ENCODE results near the gene TRABD.
"Not testable (repeated sequence)": the region's sequence is repeated elsewhere in the genome, so short reads cannot be mapped to it uniquely, and the experiment has no call there.

Gene TRABD, protein sequence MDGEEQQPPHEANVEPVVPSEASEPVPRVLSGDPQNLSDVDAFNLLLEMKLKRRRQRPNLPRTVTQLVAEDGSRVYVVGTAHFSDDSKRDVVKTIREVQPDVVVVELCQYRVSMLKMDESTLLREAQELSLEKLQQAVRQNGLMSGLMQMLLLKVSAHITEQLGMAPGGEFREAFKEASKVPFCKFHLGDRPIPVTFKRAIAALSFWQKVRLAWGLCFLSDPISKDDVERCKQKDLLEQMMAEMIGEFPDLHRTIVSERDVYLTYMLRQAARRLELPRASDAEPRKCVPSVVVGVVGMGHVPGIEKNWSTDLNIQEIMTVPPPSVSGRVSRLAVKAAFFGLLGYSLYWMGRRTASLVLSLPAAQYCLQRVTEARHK

DNA sequence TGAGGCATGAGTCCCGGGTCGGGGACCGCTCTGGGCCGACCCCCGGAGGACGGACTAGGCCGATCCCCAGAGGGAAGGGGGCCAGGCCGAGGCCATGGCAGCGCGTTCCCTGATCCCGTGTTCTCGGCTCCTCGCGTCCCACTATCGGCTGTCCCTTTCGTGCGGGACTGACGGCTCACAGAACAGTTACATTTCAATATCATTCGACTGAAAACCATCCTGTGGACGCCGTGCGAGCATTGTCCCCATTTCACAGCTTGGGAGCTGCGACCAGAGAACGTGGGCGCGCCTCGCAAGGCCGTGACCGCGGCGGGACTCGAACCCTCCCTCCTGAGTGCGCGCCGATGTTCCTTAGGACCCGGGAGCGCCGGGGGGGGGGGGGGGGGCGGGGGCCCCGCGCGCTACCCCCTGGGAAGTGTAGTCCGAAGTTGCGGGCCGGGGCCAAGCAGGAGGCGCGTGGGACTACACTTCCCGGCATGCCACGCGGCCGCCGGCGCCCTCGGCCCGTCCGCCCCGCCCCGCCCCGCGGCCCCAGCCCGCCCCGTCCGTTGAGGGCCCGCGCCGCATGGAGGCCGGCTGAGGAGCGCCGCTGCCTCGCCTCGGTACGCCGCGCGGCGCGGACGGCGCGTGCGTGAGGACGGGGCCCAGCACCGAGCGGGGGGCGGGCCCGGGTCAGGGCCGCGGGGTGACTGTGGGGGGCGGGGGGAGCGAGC is at the start of gene TRABD:
TRABD (plus strand) TSS at position 539 of the 713 bp plus-strand sequence. CDS start 7,148 bp downstream, outside the sequence.
- DNase-seq: peak; percentile 94

DNA sequence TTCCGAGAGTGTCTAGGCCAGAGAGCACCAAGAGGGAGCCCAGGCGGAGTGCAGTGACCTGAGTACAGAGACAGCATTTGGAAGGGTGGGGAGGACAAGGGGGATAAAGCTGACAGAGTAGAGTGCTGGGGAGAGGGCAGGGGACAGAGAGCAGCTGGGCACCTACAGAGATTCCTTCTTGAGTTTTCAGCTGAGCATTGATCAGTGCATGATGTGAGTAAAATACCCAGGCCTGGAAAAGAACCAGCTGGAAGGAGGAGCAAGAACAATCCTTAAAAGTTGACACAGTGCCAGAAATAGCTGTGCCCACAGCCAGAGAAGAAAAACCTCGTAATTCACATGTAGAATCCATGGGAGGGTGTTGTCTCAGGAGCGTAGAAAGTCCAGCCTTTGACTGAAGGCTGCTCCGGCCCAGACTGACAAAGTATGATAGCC is 49.1 kb upstream of the TRABD start:
- DNase-seq: no peak

DNA sequence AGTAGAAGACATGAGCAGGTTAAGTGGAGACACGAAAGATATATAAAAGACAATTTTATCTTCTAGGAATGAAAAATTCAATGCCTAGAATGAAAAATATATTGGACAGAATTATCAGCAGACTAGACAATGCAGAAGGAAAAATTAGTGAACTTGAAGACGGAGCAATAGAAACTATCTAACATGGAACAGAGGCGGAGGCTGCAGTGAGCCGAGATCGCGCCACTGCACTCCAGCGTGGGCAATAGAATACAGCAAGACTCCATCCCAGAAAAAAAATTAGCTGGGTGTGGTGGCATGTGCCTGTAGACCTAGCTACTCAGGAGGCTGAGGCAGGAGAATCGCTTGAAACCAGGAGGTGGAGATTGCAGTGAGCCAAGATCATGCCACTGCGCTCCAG is 48.4 kb upstream of the TRABD start:
- not testable (repeated sequence) for DNase-seq

DNA sequence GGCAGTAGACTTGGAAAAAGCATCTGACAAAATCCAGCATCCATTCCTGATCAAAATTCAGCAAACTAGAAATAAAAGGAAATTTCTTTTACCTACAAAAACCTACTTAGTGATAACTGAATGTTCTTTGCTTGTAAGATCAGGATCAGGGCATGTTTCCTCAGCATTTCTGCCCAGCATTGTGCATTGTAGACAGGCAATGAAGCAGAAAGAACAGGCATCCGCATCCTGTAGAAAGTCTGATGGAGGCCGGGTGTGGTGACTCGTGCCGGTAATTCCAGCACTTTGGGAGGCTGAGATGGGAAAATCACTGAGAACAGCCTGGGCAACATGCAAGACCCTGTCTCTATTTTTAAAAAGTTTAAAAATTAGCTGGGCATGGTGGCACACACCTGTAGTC is 47.7 kb upstream of the TRABD start:
- no peak for DNase-seq

DNA sequence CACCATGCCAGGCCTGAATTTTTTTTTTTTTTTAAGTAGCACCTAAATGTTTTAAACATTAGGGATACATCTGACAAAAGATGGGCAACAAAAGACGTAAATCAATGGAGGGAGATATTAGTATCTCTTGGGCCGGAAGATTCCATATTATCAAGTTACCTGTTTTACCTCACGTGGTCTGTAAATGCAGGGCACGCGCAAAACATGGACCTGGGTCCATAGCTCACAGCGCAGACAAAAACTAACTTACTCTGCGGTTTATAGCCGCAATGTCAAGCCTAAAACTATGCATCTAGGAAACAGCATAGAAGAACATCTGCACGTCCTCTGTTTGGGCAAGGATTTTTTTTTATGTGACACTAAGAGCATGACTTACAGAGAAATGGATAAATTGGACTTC is 46.7 kb upstream of the TRABD start:
- no peak for DNase-seq

DNA sequence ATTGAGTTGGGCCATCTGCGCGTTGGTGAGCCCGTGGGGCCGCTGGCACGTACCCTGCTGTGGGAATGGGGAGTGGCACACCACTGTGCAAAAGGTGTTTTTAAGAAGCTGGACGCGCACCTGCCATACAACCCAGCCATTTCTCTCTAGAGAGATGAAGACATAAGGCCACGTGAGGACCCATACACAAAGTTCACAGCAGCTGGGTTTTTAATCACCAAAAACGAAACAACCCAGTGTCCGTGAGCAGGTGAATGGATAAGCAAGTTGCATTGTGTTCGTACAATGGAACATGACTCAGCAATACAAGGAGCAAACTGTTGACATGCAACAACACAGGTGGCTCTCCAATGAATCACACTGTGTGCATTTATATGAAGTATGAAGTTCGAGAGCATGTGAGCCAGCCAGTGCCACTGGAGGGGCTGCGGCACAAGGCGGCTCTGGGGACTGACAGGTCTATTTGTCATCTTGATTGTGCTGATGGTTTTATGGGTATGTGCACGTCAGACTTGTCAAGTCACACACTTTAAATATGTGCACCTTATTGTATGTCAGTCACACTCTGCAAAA is 45.8 kb upstream of the TRABD start:
- peak; percentile 95 for DNase-seq

DNA sequence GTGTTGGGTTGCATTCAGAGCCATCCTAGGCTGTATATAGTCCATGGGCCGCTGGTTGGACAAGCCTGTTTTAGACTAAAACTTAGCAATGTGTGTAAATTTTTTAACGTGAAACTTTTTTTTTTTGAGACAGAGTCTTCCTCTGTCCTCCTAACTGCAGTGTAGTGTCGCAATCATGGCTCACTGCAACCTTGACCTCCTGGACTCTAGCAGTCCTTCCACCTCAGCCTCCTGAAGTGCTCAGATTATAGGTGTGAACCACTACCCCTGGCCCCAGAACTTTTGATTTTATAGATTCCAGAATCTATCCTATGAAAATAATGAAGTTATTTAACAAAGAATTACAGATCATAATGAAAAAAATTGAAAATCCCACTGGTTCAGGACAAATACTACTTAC is 45.1 kb upstream of the TRABD start:
- DNase-seq: peak; percentile 50

DNA sequence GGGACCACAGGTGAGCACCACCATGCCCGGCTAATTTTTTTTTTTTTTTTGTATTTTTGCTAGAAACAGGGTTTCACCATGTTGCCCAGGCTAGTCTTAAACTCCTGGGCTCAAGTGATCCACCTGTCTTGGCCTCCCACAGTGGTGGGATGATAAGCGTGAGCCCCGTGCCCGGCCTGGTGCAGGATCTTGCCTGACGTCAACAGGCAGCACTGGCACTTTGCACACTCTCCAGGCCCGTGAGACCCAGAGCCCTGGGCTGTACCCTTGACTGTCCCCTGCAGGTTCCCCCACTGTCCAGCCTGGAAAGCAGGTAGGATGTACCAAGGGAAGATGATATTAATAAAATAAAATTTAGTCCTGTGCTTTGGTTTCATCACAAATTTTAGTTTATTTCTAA is 44.3 kb upstream of the TRABD start:
- DNase-seq: peak; percentile 74

DNA sequence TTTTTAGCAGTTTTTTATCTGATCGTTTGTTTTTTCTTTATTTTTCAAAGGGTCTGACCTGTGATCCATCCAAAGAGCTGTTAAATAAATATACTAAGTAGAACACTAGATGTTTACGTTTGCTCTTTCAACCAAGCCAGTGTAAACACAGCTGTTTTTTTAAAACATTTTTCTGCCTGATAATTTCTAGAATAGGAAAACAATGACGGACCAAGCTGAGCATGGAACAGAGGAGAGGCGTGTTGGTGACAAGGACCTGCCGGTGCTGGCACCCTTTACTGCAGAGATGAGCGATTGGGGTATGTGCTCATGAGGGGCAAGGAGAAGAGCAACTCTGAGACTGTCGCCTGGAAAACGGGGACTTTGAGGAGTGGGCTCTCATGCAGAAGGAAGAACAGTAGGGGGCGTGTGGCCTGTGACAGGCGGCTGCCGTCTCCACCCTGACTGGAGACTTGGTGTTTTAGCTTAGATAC is 43.8 kb upstream of the TRABD start:
- DNase-seq: peak; percentile 88

DNA sequence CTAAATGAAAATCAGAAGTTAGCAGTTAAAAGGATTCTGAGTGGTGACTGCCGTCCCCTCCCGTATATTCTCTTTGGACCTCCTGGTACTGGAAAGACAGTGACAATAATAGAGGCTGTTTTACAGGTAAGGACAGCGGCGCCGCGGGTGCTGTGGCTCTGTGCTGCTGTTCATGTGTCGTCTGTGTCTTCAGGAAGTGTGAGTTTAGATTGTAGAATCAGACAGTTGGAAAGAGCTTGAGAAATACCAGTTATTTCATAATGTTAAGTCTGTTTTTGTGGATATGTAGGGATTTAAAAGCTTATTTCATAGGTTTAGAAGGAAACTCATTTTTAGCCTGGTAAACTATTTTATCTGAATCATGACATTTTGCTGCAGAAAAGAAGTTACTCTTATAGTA is 42.6 kb upstream of the TRABD start:
- DNase-seq: no peak

DNA sequence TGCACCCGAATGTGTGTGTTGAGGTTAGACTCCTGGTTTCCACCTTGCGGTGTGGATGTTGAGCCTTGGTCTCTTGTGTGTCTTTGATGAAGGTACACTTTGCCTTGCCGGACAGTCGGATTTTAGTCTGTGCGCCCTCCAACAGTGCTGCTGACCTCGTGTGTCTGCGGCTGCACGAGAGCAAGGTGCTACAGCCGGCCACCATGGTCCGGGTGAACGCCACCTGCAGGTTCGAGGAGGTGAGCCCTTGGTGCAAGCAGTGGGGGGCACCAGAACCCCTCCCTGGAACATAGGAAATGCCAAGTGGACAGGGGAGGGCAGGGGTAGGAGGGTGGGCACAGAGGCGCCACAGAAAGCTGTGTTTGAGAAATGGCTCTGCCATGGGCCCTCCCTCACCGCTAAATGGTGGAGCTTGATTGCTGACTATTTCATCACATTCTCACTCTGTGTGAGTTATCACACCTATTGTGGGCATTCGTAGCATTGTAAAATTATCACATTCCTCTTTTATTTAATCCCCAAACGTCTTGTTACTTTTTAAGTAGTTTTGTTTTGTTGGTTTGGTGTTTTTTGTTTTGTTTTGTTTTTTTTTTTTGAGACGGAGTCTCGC is 41.6 kb upstream of the TRABD start:
- DNase-seq: no peak

DNA sequence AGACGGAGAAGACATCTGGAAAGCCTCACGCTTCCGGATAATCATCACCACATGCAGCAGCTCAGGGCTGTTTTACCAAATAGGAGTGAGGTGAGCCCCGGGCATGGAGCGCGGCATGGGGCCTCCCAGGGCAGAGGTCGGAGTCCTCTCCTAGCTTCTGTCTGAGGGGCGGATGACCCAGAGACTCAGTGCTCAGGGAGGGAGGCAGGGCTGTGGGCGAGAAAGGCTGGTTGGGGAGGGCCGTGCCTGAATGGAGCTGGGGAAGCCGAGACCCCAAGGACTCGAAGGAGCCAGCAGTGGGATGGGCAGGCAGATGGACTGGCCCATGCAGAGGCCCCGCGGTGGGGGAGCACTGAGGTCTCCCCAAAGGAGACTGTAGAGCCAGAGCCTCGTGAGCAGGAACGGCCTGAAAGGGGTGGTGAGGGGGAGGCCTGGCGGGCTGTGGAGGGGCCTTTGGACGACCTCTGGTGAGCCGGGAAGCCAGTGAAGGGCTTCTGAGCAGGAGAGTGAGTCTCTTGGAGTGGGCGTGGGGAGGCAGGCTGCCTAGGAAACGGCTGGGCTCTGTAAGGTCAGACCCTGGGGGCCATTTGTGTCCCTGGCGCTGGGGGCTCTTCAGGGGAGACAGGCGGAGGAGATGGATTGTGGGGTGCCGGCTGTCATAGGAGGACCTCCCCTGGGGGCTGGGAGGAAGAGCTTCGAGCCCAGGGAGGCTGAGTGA is 39.8 kb upstream of the TRABD start:
- DNase-seq: no peak

DNA sequence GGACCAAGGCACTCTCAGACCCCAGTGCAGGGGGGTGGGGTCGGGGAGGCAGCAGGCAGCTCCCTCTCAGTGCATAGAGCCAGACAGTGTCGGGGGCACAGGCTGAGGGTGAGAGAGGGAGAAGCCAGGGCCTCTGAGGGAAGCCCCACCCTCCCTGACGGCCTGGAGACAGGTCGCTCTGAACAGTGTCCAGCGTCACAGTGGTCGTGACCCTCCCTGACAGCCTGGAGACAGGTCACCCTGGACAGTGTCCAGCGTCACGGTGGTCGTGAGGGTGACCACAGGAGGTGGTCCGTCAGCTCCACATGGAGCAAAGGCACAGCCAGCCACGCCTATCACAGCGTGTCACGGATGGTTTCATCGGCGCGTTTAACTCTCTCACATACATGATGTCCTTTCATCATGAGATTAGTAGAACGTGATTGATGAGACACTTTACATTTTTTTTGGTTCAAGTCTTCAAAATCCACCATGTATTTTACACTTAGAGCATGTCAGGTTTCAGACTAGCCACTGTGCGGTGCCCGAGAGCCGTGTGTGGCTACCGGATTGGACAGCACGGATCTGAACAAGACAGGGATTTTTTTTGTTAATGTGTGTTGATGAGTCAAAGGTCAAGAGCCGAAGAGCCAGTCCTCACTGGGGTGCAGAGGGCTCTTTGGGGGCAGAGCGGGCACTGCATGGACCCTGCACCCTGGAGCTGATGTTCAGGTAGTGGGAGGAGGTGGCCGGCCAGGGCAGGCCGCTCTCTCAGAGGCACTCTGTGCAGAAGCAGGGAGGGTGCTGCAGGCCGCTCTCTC is 39.1 kb upstream of the TRABD start:
- peak; percentile 87 for DNase-seq

DNA sequence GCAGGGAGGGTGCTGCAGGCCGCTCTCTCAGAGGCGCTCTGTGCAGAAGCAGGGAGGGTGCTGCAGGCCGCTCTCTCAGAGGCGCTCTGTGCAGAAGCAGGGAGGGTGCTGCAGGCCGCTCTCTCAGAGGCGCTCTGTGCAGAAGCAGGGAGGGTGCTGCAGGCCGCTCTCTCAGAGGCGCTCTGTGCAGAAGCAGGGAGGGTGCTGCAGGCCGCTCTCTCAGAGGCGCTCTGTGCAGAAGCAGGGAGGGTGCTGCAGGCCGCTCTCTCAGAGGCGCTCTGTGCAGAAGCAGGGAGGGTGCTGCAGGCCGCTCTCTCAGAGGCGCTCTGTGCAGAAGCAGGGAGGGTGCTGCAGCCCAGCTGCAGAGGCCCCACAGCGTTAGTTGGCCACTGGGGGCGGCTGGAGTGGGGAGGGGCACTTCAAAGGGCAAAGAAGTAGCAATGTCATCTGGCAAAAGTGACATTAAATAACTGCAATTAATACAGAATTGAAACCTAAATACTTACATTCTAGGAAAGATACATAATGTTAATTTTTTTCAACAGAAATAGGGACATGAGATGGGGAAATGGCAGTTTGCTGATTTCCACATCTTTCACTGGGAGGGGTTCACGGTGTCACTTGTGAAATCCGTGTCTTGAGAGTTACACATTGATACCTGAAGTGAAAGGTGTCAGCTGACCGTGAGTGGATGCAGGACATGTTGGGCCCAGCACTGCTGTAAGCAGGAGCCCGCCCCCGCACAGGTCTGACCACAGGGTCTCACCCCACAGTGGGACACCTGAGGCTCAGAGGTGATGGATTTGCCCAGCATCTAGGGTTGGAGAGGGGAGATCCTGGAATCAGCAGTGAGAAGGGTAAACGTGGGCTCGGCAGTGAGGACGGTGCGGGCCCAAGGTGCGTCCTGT is 38.2 kb upstream of the TRABD start:
- DNase-seq: not testable (repeated sequence)

DNA sequence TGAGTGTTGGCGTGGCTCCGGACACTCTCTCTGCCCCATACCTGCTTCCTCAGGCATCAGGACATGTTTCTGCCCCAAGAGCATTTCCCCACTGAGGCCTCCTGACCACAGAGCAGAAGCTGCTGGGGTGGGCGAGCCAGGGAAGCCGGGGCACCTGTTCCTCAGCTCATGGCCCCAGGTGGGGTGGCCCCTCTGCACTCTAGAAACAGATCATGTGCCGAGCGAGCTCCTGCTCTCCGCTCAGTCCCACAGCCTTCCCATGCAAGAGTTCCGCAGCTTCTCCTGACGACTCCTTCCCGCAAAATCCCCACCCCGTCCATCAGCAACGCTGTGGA is 37.6 kb upstream of the TRABD start:
- no peak for DNase-seq

DNA sequence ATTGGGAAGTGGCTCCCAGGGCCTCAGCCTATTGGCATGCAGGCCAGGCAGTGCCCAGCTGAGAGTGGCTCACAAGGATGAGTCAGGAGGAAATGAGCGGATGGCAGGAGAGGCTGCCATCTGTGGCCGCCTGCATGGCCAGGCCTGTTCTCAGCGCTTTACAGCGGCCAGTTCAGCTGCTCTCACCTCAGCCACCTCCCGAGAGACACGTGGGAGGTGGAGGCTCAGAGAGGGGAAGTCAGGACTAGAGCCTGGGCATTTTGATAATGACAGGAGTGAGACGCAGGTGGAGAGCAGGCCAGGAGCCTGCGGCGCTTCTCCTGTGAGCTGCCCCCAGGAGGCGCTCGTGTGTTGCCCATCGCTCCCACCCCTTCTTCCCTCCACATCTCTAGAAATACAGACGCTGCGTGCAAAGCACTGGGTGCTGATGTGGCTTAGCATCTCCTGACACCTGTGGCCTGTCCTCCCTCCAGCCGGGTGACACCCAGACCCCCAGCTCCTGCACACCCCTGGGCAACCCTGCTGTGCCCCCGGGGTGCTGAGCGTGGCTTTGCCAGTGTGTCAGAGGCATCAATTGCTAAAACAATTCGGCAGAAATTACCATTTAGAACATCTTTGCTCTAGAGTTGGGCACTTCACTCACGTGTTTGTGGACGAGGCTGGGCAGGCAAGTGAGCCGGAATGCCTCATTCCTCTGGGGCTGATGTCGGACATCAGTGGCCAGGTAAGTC is 36.6 kb upstream of the TRABD start:
- DNase-seq: peak; percentile 96

DNA sequence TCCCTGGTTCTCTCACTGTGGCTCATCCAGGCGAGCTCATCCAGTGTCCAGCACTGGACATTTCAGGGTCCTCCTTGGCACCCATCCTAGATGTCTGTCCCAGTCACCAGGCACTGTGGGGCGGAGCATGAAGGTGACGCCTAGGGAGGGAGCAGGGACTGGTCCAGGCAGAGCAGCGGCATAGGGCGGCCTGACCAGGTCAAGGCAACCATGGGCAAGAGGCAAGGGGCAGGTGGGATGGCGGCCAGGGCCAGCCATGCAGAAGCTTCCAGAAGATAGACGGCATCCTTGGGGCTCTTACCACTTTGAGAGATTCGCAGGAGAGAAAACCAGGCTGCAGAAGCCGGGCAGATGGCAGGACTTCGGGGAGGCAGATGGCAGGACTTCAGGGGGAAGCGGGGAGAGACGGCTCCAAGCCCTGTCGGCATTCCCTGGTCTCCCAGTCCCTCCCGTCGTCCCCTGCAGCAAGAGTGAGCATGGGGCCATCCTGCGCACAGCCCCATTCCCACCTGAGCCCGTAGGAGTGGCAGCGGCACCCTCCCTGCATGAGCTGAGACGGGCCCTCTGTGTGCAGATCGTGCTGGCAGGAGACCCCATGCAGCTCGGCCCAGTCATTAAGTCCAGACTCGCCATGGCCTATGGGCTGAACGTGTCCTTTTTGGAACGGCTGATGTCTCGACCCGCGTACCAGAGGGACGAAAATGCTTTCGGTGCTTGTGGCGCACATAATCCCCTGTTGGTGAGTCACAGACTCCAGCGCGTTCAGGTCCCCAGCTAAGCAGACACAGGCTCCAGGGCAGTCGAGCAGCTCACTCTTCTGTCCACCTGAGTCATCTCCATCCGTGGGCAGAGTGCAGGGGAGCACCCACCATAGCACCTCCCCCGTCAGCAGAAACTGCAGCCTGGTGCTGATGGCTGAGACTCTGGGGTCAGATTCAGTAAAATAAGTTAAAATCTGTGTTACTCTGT is 35.3 kb upstream of the TRABD start:
- DNase-seq: no peak

DNA sequence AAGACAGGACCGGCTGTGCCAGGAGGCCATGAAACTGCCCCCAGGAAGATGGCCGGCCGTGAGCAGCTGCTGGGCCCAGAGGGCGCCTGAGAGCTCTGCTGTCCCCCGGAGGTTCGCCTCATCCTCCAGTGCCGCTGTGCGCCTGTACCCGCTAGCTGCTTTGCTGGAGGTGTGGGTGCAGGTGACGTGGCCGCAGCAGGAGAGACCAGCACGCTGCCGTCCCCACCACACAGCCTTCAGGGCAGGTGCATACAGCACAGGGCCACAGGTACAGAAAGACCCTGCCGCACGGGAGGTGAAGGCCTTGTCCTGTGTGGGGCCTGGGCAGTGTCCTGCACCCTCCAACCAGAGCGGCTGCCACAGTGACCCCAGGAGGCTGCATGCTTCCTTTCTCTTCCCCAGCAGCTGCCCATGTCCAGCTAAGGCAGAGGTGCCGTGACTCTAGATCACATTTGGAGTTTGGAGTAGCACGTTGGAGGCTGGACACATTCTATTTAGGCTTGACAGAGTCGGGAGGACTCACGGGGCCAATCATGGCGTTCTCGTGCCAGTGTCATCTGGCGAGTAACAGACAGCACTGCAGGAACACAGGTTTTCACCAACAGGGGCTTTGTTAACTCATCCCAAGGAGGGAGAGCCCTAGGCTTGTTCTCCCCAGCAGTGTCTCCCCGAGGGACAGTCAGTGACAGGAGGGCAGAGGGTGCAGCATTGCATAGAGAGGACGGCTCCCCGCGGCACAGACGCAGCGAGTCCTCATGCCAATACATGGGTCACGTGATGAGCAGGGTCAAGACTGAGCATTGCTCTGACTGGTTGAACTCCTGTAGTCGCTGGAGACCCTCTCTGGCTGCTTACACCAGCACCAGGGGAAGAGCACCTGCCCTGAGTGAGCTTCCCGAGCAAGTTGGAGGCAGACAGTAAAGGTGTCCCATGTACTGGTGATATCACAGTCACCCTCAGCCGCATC is 33.9 kb upstream of the TRABD start:
- DNase-seq: no peak
